ENCODE data around the gene AK6.

Gene AK6

DNA sequence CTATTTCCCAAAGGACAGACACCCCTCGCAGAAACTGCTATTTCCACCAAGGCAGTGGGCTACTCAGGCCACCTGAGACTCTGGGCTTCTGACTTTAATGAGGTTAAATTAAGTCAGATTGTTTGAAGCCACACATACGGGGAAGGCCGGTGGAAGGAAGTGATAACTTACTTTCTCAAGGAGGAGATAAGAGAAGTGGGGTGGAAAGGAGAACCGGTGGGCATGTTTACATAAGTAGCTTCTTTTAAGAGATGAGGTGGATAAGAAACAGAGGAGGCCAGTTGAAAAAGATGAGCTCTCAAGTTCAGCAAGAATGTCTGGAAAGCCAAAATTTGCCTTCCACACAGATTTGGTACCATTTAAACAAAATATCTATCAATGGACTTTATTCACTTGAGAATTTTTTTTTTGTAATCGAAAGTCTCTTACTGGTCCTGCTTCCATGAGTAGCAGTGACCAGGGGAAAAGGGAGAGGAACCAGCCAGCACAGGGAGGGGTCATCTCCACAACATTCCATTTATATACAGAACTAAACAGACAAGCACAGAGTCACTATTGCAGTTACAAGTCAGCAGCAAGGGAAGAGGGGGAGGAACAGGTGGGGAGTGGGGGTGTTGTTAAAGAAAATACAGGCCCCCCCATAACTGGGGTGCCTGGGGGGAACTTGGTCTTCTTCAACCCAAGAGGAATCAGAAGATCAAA is 56.7 kb downstream of the AK6 start:
- Histone ChIP-seq H3K27ac (ENCODE audit: low read length) (no peak overlapping the region), H3K27me3 (ENCODE audit: control insufficient read depth, insufficient read depth, low read length) (no peaks in the 10 kb centered on the region), H3K4me3 (ENCODE audit: low read length) (no peak overlapping the region), H3K9me3 (ENCODE audit: control insufficient read depth, insufficient read depth, low read length) (no peaks in the 10 kb centered on the region), H3K4me1 (ENCODE audit: control insufficient read depth, insufficient read depth, low read length) (no peaks in the 10 kb centered on the region), H3K36me3 (ENCODE audit: control insufficient read depth, insufficient read depth, low read length) (no peaks in the 10 kb centered on the region)
- WGBS (ENCODE audit: insufficient coverage, insufficient read length) = no CpG with 5 or more reads among the region's 5 CpGs
- DNase-seq (ENCODE audit: low read depth, low spot score) = no peak

DNA sequence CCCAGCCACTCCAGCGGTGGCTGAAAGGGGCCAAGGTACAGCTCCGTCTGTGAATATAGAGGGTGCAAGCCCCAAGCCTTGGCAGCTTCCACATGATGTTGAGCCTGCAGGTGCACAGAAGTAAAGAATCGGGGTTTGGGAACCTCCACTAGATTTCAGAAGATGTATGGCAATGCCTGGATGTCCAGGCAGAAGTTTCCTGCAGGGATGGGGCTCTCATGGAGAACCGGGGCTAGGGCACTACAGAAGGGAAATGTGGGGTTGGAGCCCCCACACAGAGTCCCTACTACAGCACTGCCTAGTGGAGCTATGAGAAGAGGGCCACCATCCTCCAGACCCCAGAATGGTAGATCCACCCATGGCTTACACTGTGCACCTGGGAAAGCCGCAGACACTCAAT is 59.9 kb downstream of the AK6 start:
- Histone ChIP-seq H3K36me3 (ENCODE audit: control insufficient read depth, insufficient read depth, low read length) (no peaks in the 10 kb centered on the region), H3K27me3 (ENCODE audit: control insufficient read depth, insufficient read depth, low read length) (no peaks in the 10 kb centered on the region), H3K27ac (ENCODE audit: low read length) (no peak overlapping the region), H3K4me3 (ENCODE audit: low read length) (no peak overlapping the region), H3K9me3 (ENCODE audit: control insufficient read depth, insufficient read depth, low read length) (no peaks in the 10 kb centered on the region), H3K4me1 (ENCODE audit: control insufficient read depth, insufficient read depth, low read length) (no peaks in the 10 kb centered on the region)
- no peak for DNase-seq (ENCODE audit: low read depth, low spot score)
- no CpG with 5 or more reads among the region's 5 CpGs for WGBS (ENCODE audit: insufficient coverage, insufficient read length)

DNA sequence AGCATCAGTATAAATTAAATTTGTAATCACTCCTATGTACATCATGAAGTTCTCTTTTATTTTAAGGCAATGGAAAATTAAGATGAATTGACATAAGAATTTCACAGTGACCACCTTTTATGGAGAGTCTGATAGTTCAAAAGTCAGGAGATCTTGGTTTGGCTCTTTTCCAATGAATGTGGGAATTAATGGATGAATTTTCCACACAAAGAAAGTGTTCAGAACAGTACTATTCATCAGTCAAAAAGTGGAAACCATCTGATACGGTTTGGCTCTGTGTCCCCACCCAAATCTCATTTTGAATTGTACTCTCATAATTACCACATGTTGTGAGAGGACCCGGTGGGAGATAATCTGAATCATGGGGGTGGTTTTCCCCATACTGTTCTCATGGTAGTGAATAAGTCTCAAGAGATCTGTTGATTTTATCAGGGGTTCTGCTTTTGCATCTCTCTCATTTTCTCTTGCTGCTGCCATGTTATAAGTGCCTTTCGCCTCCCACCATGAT is 61.2 kb downstream of the AK6 start:
- no CpG with 5 or more reads among the region's 3 CpGs for WGBS (ENCODE audit: insufficient coverage, insufficient read length)
- Histone ChIP-seq H3K27ac (ENCODE audit: low read length) (no peak overlapping the region), H3K4me3 (ENCODE audit: low read length) (no peak overlapping the region), H3K36me3 (ENCODE audit: control insufficient read depth, insufficient read depth, low read length) (no peaks in the 10 kb centered on the region), H3K27me3 (ENCODE audit: control insufficient read depth, insufficient read depth, low read length) (no peaks in the 10 kb centered on the region), H3K9me3 (ENCODE audit: control insufficient read depth, insufficient read depth, low read length) (no peaks in the 10 kb centered on the region), H3K4me1 (ENCODE audit: control insufficient read depth, insufficient read depth, low read length) (no peaks in the 10 kb centered on the region)
- DNase-seq (ENCODE audit: low read depth, low spot score) = no peak

DNA sequence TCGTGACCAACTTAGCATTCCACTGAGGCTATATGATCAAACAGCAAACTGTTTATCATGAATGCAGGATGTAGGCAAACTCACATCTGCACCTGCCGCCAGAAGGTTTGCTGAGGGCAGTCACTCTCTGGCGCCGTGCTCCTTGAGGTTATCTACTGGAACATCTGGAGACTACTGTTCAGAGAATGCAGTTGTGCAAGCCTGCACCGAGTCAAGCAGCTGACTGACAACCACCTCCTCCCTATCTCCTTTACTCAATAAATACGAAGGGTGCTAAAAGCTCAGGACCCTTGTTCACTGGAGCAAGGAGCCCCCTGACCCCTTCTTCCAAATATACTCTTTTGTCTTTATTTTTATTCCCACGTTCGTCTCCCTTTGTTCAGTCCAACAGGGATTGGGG is 63.8 kb downstream of the AK6 start:
- Histone ChIP-seq H3K4me1 (ENCODE audit: control insufficient read depth, insufficient read depth, low read length) (no peaks in the 10 kb centered on the region), H3K27me3 (ENCODE audit: control insufficient read depth, insufficient read depth, low read length) (no peaks in the 10 kb centered on the region), H3K4me3 (ENCODE audit: low read length) (no peak overlapping the region), H3K9me3 (ENCODE audit: control insufficient read depth, insufficient read depth, low read length) (no peaks in the 10 kb centered on the region), H3K36me3 (ENCODE audit: control insufficient read depth, insufficient read depth, low read length) (no peaks in the 10 kb centered on the region), H3K27ac (ENCODE audit: low read length) (no peak overlapping the region)
- no CpG with 5 or more reads among the region's 8 CpGs for WGBS (ENCODE audit: insufficient coverage, insufficient read length)
- no peak for DNase-seq (ENCODE audit: low read depth, low spot score)

Measured in iPS DF 6.9 (cell line).